Activated CD8-positive, alpha-beta memory T cell treated with anti-CD3 and anti-CD28 coated beads for 48 hours (primary cell): ENCODE results near the gene CD55.

Experiments
- DNase-seq, 3 experiments: peaks; one replicate each; pipeline ENCODE4 v3.0.0-alpha.2; 2020; ENCODE audit warnings: low read depth in 2 of 3, low spot score in 2 of 3

The CD55 gene, protein sequence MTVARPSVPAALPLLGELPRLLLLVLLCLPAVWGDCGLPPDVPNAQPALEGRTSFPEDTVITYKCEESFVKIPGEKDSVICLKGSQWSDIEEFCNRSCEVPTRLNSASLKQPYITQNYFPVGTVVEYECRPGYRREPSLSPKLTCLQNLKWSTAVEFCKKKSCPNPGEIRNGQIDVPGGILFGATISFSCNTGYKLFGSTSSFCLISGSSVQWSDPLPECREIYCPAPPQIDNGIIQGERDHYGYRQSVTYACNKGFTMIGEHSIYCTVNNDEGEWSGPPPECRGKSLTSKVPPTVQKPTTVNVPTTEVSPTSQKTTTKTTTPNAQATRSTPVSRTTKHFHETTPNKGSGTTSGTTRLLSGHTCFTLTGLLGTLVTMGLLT

DNA sequence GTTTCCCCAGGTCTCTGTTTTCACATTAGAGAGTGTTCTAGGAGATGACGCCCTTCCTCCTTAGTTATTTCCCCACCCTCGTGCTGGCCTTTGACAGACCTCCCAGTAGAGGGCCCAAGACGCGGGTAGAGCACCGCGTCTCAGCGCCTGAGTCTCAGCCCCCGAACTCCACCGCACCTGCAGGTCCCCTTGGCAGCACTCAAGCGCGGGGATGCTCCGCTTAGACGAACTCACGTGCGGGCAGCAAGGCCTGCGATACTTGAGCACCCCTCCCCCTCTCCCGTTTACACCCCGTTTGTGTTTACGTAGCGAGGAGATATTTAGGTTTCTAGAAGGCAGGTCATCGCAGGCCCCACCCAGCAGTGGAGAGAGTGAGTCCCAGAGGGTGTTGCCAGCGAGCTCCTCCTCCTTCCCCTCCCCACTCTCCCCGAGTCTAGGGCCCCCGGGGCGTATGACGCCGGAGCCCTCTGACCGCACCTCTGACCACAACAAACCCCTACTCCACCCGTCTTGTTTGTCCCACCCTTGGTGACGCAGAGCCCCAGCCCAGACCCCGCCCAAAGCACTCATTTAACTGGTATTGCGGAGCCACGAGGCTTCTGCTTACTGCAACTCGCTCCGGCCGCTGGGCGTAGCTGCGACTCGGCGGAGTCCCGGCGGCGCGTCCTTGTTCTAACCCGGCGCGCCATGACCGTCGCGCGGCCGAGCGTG is at the start of gene CD55:
TSS of gene CD55 (plus strand) at position 600 of the 711 bp plus-strand sequence. CDS start at position 688, 88 bp downstream.
- DNase-seq = peak; percentile 90 to 97 (median 92)

DNA sequence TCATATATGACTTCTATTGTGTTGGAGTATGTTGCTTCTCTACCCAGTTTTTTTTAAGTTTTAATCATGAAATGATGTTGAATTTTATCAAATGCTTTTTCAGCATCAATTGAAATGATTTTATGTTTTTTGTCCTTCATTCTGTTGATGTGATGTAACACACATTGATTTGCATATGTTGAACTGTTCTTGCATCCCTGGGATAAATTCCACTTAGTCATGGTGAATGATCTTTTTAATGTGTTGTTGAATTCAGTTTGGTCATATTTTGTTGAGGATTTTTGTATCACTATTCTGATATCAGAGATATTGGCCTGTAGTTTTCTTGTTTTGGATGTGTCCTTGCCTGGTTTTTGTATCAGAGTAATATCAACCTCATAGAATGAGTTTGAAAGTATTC is 46.6 kb upstream of the CD55 start:
- no peak for DNase-seq

DNA sequence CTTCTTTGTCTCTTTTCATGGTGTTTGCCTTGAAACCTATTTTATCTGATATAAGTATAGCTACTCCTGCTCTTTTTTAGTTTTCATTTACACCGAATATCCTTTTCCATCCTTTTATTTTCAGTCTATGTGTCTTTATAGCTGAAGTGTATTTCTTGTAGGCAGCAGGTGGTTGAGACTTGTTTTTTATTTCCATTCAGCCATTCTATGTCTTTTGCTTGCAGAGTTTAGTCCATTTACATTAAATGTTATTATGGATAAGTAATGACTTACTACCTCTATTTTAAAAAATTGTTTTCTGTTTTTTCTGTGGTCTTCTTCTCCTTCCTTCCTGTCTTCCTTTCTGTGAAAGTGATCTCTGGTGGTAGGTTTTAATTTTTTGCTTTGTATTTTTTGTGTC is 45.0 kb upstream of the CD55 start:
- DNase-seq = no peak

DNA sequence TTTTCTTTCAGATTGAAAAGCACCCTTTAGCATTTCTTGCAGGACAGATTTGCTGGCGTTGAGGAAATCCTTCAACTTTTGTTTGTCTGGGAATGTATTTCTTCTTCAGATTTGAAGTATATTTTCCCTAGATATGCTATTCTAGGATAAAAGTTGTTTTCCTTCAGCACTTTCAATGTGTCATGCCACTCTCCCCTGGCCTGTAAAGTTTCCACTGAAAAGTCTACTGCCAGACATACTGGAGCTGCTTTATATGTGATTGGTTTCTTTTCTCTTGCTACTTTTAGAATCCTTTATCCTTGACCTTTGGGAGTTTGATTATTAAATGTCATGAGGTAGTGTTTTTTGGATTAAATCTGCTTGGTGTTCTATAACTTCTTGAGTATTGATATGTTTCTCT is 44.2 kb upstream of the CD55 start:
- no peak for DNase-seq

DNA sequence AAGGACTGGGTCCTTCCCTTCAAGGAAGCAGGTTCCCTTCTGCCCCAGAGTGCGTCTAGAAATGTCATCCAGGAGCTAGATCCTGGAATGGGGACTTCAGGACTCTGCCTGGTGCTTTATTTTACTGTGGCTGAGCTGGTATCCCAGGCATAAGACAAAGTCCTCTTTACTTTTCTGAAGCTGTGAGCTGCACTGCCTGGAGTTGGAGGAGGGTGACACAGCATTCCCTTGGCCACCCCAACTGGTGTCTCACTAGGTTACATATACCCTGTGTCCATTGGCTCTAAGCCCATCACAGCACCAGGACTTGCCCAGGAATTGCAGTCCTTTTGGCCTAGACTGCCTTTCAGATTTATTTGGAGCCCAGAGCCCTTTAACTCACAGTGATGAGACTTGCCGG is 41.8 kb upstream of the CD55 start:
- no peak for DNase-seq

DNA sequence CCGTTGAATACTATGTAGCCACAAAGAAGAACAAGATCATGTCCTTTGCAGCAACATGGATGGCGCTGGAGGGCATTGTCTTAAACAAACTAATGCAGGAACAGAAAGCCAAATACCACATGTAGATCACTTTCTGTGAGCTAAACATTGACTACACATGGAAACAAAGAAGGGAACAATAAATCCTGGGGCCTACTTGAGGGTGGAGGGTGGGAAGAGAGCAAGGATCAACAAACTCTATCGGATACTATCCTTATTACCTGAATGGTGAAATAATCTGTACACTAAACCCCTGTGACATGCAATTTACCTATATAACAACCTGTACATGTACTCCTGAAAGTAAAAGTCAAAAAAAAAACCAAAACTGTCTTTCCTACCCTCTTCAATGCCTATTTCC is 40.8 kb upstream of the CD55 start:
- DNase-seq = no peak

DNA sequence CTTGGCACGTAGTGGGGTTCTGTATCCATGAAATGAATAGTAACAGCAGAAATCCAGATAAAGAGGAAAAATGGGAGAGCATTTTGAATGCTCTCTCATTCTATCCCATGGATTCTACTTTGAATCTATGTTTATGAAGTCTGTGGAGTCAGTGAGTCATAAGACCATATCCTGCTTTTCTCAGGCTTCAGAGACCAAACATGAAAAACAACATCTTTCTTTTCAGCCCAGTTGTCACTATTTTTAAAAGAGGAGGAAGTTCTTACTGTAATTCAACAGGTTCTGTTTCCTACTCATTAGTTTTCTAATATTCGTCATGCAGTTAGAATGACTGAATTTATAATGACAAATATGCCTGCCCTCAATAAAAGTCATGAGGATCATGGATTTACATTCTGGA is 39.4 kb upstream of the CD55 start:
- DNase-seq = no peak

DNA sequence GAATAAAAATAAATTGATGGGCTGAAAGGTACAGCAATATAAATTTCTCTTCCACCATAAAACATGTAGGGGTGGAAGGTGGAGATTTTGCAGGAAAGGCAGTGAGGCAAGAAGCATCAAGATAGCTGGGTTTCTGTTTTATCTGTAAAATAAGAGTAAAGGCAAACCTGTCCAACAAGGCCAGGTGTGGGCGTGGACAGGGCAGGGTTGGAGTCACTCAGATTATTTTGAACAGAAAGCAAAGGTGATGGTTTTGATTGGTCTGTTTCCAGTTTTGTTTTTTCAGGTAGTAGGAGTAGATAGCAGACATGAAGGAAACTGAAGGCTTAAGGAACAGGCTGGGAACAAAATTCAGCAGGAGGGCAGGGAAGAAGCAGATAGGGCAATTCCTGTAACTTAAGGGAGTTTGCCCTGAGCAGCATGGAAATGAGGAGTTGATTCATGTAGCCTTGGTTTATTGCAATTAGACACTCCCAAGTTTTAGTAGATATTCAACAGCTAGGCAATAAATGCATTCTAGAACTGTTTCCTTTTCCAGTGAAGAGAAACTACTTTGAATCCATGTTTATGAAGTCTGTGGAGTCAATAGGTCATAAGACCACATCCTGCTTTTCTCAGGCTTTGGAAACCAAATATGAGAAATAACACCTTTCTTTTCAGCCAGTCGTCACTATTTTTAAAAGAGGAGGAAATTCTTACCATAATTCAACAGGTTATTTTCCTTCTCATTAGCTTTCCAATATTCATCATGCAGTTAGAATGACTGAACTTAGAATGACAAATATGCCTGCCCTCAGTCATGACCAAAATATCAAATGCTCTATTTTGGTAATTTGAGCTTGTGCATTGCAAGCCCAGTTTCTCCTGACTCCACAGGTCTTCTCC is 38.7 kb upstream of the CD55 start:
- no peak for DNase-seq

DNA sequence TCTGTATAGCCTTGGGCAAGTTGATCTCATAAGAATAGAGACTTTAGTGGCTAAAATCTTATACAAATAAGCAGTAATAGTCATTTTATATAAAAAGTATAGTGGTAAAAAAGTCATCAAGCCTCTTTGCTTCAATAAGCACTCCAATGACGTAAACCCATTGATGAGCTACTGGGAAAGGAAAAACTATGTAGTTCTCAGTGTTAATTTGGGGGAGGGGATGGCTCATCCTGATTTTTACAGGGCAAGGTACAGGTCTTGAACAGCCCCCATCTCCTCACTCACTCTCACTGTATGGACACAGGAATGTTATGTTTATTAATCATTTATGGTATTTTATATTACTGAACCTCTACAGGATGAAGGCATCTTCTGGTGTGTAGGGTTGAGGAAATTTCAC is 38.1 kb upstream of the CD55 start:
- no peak for DNase-seq

DNA sequence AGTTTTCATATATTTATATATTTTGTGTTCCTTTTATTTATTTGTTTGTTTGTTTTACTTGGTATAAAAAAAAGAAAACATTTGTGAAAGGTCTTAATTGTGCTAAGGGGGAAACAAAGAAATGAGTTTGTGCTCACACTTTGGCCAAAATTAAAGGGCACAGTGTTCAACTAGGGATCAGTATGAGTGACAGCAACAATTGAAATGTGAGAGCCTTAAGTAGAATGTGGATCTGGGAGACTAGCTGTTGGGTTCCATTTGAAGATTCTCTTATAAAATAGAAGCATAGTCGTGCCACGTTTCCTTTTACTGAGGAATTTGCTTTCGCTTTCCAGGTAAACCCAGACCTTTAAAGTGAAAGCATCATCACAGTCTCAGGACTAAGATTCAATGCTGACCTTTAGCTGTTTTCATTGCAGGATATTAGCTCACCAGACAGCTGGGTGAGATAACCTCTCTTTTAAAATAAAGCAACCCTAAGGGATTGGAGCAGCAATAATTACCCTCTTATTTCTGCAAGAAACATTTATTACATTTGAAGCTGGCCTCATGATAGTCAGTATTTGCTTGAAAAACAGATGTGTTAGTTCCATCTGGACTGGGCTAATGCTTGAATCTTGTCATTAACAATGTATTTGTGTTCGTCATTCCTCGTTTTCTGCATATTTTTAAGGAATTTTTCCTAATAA is 37.1 kb upstream of the CD55 start:
- DNase-seq = no peak

DNA sequence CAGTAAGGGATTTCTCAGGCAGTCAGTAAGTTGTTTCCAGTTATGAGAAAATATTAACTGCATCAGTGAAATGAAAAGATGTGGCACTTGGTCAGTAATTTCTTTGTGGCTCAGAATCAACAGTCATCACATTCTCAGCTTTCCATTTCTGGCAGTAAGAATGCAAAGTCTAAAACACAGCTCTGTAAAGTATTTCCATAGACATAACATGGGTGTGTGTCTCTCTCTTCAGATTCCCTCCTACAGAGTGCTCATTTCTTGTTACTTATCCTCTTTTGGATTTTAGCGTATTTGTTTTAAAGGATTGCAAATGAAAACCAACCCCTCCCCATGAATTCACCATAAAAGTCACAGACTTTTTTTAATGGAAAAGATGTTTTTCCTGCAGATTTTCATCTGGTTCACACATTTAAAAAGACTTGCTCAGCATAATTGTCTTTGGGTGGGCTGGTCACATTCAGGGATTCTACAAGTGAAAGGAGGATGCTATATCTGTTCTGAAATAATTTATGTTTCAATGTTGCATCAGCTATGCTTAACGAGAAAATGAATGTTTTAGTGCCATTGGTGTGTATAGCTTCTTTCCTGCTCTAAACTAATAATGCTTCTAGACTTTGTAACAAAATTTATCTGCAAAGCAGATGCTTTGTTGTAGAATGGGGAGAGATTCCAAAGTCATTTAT is 34.6 kb upstream of the CD55 start:
- no peak for DNase-seq

DNA sequence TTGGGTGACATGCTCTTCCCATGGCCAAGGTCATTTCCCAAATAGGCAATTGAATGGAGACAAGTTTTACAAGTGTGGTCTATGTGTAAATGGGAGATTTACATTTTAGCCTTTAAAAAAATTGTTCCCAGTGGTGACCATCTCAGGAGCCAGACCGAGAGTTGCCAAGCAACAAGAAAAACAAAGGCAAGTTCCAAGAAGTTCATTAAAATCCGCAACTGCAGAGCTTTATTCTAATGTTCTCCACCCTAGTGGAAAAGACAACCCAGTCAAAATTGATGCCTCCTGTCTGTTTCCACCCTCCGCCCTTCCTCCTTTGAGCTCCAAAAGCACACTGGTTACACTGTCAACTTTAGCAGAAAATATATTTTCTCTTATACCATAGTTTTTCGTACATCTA is 33.2 kb upstream of the CD55 start:
- no peak for DNase-seq

DNA sequence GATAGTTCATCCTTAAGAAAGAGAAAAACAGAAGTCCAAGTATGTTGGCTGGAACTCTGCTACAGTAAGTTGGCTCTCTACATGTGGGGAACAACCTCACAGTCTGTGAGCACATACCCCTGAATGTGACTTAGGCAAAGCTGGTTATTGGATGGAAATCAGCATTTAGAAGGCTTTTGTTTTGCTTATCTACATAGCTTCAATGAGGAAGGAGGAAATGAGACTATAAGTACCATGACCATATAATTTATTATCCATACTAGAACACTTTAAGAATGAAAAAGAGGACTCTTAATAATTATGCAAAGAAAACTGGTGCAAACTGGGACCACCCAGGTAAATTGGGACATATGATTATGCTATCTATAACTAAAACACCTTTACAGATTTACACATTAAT is 31.7 kb upstream of the CD55 start:
- DNase-seq = no peak

DNA sequence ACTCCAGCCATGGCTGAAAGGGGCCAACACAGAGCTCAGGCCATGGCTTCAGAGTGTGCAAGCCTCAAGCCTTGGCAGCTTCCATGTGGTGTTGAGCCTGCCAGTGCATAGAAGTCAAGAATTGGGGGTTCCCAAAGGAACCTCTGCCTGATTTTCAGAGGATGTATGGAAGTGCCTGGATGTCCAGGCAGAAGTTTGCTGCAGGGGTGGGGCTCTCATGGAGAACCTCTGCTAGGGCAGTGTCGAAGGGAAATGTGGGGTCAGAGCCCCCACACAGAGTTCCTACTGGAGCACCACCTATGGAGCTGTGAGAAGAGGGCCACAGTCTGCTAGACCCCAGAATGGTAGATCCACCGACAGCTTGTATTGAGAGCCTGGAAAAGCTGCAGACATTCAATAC is 29.8 kb upstream of the CD55 start:
- DNase-seq = no peak

DNA sequence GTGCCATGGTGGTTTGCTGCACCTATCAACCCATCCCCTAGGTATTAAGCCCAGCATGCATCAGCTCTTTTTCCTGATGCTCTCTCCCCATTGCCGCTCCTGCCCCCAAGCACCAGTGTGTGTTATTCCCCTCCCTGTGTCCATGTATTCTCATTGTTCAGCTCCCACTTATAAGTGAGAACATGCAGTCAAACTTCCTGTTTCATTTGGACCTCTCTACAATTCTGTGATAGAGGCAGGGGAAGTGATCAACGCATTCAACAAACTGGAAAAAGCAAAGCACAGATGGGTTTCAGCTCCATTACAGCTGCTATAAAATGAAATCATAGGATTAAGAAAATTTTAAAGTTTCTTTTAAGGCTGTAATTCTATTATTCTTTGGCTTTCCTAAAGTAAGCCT is 23.3 kb upstream of the CD55 start:
- no peak for DNase-seq

DNA sequence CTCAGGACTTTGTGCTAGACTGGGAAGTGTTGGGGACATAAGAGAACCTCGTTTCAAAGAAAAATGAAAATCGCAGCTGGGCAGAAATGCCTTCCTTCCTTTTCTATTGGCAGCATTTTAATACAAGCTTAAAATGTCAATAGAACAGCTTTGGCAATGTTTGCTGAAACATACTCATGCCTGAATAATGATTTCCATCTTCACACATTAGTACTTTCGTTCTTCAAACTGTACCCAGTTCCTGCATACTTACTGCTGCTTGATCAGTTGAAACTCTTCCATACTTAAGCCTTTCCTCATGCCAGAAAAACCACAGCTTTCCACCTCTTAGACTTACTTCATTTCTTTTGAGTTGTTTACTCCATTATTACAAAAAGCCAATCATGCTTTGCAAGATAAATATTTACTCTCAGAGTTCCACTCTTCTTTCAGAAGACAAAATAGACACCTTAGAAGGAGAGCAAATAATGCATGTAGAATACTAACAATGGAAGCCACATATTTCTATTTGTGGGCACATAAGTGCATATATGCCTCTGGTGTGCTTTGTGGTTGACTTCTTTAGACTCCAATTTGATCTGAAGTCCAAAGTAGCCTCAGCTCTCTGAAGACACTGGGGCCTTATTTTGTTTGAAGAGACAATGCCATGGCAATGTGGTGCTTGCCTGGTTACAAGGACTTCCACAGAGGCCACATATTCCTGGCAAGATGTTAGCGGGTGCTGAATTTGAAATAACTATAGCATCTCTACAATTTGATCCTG is 22.7 kb upstream of the CD55 start:
- DNase-seq = no peak

DNA sequence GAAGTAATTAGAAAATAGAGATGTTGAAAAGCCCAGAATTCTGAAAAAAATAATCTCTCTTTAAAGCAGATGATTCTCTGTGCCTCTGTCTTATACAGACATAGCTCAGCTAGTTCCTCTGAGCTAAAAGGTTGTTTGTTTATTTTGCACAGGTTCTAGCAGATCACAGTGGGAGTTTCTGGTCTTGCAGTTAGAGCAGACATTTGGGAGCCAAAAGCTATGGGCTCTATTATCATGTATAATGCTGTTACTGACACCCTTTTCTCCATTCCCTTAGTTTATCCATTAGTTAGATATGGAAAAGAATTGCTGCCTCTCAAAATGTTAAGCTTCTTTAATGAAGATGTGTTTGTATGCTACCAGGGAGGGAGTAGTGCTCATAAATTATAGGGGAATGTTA is 20.5 kb upstream of the CD55 start:
- no peak for DNase-seq

DNA sequence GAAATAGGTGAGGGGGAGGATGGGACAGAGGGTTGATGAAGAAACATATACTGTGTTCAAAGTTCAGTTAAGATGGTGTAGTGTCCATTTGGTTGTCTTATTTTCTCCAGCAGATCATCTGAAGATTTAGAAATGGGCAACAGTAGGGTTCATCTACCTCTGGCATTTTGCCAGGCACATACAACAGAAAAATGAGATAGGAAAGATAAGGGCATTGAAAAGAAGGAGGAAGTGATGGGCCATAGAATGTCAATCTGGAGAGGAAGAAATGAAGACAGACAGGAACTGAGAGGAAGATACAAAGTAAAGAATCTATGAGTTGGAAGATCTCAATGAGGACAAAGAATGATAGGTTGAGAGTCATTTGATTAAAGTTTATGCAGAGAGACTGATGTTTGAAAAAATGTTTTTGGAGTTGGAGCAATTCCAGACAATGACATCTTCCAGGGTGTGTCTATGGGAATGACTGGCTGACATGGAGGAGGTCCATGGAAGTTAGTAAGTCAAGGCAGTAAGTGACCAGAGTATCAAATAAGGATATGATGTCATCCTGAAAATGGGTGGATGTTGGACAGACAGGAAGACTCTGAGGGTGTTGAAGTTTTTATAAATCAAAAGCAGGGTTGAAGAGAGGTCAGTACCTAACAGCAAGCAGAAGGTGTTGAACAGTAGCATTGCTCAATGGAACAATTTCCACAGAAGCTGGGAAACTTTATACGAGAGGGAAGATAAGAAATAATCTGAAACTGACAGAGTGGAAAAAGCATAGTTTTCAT is 18.7 kb upstream of the CD55 start:
- DNase-seq = no peak
